Cardiac muscle cell (in vitro differentiated cells and primary cell): ENCODE results near the gene ZNF17. TPM values are rescaled to one million over a fixed set of nuclear protein-coding genes. Genes with fewer than 3 reads are reported as not detected.
A peak's percentile ranks its signal among the peaks of the same experiment; 100 is the strongest.

Source experiments
- DNase-seq, 2 donors: peaks; one replicate each; pipeline versions ENCODE4 v3.0.0 to v3.0.0-alpha.2; 2010 to 2017; ENCODE audit warnings: low read depth in 1 of 2, low spot score in 1 of 2
- H3K27ac ChIP-seq: fragments of 200-600 bp; sonication (generic); 2 replicates; pipeline ENCODE4 v1.5.1; 2016
- H3K27me3 ChIP-seq: fragments of 200-600 bp; sonication (generic); 2 replicates; pipeline ENCODE4 v1.6.0; 2016; ENCODE audit warnings: control low read depth
- H3K36me3 ChIP-seq: fragments of 200-600 bp; sonication (generic); 2 replicates; pipeline ENCODE4 v1.5.1; 2016; ENCODE audit warnings: control low read depth
- H3K4me1 ChIP-seq: fragments of 200-600 bp; sonication (generic); 2 replicates; pipeline ENCODE4 v1.8.1; 2017; ENCODE audit warnings: low read depth, mild to moderate bottlenecking, mixed run types
- H3K4me3 ChIP-seq: fragments of 200-600 bp; sonication (generic); 2 replicates; pipeline ENCODE4 v1.5.1; 2016; ENCODE audit warnings: mild to moderate bottlenecking
- H3K9me3 ChIP-seq: fragments of 200-600 bp; sonication (generic); 2 replicates; pipeline ENCODE4 v1.5.1; 2017; ENCODE audit warnings: low read depth, mild to moderate bottlenecking, control low read depth
- polyA plus RNA-seq: library from polyadenylated mRNA; unstranded; fragments of >200 nt; fragmentation: Nextera tagmentation; extraction: Ambion mirVana; gene quantifications from 2 replicates; pipeline ENCODE4 v1.2.1, GENCODE V29; 2016
- total RNA-seq: library from RNA; depleted of rRNA; stranded (reverse); fragments of >200 nt; gene quantifications from 2 replicates; pipeline ENCODE4 v1.2.3, GENCODE V29; 2016
- TF ChIP-seq, protein P1 (sequence below): IDR thresholded peaks from 2 replicates; pipeline ENCODE4 v1.5.1; 2012; ENCODE audit warnings: low read depth, mild to moderate bottlenecking, low read length

The ZNF17 gene
- total RNA-seq (5.8 and 13.0 TPM in 2 replicates), polyA plus RNA-seq (4.2 and 7.1 TPM in 2 replicates)

DNA sequence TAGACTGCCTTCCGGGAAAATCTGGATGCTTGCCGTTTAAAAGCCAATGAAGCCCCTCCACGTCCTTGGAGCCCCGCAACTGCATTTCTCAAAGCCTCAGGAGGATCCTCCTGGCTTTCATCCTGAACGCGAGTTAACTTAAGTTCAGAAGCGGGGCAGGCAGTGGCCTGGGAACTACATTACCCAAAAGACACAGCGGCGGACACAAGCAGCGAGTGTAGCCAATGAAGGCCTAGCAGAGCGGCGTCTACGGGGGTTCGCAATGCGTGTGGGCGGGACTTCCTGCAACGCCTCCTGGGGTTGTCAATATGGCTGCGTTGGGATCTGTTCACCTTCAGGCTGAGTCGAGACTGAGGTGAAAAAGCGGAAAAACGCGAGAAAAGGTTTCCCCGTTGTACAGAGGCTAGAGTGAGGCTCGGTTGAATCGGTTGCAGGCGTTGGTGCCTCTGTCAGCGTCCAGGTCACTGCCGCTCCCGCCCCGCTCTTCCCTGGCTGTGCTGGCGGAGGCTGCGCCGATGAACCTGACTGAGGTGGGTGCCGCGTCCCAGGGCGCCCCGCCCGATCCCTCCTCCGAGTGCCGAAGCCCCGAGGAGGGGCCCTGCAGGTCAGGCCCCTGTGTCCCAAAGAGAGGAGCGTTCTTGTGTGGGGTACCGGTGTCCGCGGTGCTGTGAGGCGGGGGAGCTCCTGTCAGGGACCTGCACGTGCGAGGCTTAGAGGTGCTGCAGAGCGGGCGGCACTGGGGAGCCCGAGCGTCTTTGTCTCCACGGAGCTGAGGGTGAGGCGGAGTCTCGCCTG lies at the start of gene ZNF17:
Gene ZNF17, plus strand, starts transcription at position 285 of the 795 bp plus-strand sequence. CDS start 2,455 bp downstream, outside the sequence.
- H3K4me1 ChIP-seq: peaks cover 4% of the 10 kb centered on the region
- peak within 1 kb of the TSS; percentile 28 for H3K27ac ChIP-seq
- H3K4me3 ChIP-seq: peak within 1 kb of the TSS; percentile 79
- DNase-seq: peak; percentile 96 to 97
- no peaks in the 10 kb centered on the region for H3K36me3 ChIP-seq
- H3K9me3 ChIP-seq: no peaks in the 10 kb centered on the region
- TF ChIP-seq, protein P1, sequence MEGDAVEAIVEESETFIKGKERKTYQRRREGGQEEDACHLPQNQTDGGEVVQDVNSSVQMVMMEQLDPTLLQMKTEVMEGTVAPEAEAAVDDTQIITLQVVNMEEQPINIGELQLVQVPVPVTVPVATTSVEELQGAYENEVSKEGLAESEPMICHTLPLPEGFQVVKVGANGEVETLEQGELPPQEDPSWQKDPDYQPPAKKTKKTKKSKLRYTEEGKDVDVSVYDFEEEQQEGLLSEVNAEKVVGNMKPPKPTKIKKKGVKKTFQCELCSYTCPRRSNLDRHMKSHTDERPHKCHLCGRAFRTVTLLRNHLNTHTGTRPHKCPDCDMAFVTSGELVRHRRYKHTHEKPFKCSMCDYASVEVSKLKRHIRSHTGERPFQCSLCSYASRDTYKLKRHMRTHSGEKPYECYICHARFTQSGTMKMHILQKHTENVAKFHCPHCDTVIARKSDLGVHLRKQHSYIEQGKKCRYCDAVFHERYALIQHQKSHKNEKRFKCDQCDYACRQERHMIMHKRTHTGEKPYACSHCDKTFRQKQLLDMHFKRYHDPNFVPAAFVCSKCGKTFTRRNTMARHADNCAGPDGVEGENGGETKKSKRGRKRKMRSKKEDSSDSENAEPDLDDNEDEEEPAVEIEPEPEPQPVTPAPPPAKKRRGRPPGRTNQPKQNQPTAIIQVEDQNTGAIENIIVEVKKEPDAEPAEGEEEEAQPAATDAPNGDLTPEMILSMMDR: no peak
- no peaks in the 10 kb centered on the region for H3K27me3 ChIP-seq

DNA sequence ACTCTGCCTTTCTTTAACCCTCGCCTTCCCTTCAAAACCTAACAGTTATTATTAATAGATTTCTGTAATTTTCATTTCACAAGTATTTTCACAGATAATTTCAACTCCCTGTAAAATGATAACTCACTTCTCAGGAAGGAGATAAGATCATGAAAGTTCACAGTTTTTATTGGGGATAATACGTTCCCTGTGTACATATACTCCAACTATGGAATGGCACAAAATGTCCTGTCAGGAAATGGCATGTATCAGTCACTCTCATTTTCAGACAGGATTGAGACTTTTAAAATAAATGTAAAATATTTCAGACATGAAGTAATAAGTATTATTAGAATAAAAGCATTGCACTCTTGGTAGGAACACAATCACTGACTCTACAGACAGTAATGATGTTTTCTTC lies 48.5 kb upstream of the ZNF17 start:
- Histone ChIP-seq H3K36me3 (peaks cover 13% of the 10 kb centered on the region), H3K27ac (peak overlapping the region; percentile 97), H3K9me3 (no peaks in the 10 kb centered on the region), H3K4me1 (peaks cover 14% of the 10 kb centered on the region), H3K4me3 (peak overlapping the region; percentile 35), H3K27me3 (no peaks in the 10 kb centered on the region)
- TF ChIP-seq, protein P1: no peak
- peak in 1 of 2 donors; percentile 14 for DNase-seq

DNA sequence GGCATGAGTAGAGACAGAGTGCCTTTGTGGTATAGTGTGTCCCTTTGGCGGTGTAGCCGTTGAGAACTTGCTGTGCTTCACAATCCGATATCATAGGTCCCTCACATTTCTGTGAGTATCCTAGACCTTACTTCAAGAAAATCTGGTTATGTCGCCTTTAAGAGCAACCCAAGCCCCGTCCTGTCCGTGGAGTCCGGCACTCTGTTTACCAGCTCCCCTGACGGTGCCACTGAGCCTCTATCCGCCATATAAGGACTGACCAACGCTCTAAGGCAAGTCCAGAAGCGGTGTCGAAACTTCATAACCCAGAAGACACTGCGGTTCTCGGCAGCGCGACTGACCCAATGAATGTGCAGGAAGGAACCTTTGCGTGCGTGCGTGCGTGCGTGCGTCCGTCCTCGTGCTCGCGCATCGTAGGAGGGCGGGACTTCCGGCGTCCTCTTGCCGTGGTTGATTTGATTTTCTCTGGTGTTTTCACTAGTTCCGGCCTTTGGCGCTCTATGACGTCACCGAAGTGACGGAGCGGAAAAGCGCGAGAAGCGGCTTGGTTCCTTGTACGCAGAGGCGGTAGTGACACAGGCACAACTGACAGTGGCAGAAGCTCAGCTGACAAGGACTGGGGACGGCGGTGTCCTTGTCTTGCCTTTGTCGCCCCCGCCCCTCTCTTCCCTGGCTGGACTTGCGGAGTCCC lies 47.8 kb upstream of the ZNF17 start, which contains the start of the genes TRAPPC2B and ZNF547:
Gene TRAPPC2B, plus strand, starts transcription at position 555 of the 691 bp plus-strand sequence. CDS start 1,283 bp downstream, outside the sequence.
Gene ZNF547, plus strand, starts transcription at position 555 of the 691 bp plus-strand sequence. CDS start 5,005 bp downstream, outside the sequence.
- DNase-seq: peak; percentile 99 to 100
- H3K4me1 ChIP-seq: peaks cover 14% of the 10 kb centered on the region
- TF ChIP-seq, protein P1: no peak
- peaks cover 6% of the 10 kb centered on the region for H3K36me3 ChIP-seq
- peak within 1 kb of the TSS; percentile 82 for H3K4me3 ChIP-seq
- H3K27me3 ChIP-seq: no peaks in the 10 kb centered on the region
- H3K27ac ChIP-seq: peak within 1 kb of the TSS; percentile 97
- H3K9me3 ChIP-seq: no peaks in the 10 kb centered on the region

DNA sequence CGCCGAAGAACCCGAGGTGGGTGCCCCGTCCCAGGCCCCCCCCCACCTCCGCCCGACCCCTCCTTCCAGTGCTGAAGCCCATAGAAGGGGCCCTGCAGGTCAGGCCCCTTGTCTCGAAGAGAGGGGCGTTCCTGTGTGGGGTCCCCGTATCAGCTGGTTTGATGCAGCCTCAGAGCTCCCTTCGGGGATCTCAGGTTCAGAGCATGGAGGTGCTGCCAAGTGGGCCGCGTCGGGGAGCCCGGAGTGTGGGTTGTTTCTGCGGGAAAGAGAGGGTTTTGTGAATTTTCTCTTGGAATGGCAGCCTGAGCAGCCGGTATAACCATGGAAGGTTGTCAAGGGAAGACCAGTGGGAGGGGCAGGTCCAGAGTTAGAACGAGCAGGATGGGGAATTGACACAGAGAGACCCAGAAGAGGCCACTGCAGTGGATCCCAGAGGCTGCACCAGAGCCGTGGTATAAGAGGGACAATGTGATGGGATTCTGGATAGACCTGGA lies 47.2 kb upstream of the ZNF17 start:
- DNase-seq: peak; percentile 20 to 23
- H3K9me3 ChIP-seq: no peaks in the 10 kb centered on the region
- H3K4me3 ChIP-seq: peak overlapping the region; percentile 82
- H3K4me1 ChIP-seq: peaks cover 14% of the 10 kb centered on the region
- peaks cover under 1% of the 10 kb centered on the region for H3K36me3 ChIP-seq
- peak overlapping the region; percentile 92 for H3K27ac ChIP-seq
- H3K27me3 ChIP-seq: no peaks in the 10 kb centered on the region
- TF ChIP-seq, protein P1: no peak

DNA sequence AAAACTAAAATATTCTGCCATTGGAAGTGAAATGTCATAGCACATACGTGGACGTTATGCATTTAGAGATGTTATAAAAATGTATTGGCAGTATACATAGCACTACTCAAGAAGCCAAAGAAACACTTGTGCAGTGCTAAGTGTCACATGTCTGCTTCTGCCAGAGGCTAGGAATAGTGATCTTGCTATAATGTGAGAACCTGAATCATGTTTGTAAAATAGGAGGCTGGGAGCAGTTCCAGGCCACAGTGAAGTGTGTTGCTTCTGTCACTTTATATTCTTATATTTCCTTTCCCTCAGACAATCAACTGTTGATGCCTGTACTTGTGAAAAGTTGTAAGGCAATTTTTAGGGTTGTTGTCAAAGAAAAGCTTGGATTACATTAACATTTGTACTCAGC lies 44.2 kb upstream of the ZNF17 start:
- Histone ChIP-seq H3K27me3 (no peaks in the 10 kb centered on the region), H3K36me3 (no peaks in the 10 kb centered on the region), H3K4me3 (no peak overlapping the region), H3K9me3 (no peaks in the 10 kb centered on the region), H3K4me1 (peaks cover 14% of the 10 kb centered on the region), H3K27ac (no peak overlapping the region)
- TF ChIP-seq, protein P1: no peak
- DNase-seq: no peak
